Glutamatergic neuron (in vitro differentiated cells): Measurements from ENCODE around the gene TCEA2. TPM values are rescaled to one million over a fixed set of nuclear protein-coding genes. Genes with fewer than 3 reads are reported as not detected.

Experiments
- DNase-seq: peaks from one replicate; pipeline ENCODE4 v3.0.0; 2022
- H3K27ac Mint-ChIP-seq: one replicate; pipeline ENCODE4 v1.8.0; 2020; ENCODE audit warnings: mild to moderate bottlenecking, mixed read lengths, inconsistent platforms; ENCODE audit not compliant: unreplicated experiment
- H3K27me3 Mint-ChIP-seq: one replicate; pipeline ENCODE4 v1.8.0; 2020; ENCODE audit warnings: mild to moderate bottlenecking, moderate library complexity, mixed read lengths, inconsistent platforms; ENCODE audit not compliant: unreplicated experiment
- H3K36me3 Mint-ChIP-seq: one replicate; pipeline ENCODE4 v1.8.0; 2020; ENCODE audit warnings: mild to moderate bottlenecking, mixed read lengths, inconsistent platforms; ENCODE audit not compliant: unreplicated experiment
- H3K4me1 Mint-ChIP-seq: one replicate; pipeline ENCODE4 v1.8.0; 2020; ENCODE audit warnings: mild to moderate bottlenecking, low read depth, mixed read lengths, inconsistent platforms; ENCODE audit not compliant: unreplicated experiment
- H3K4me3 Mint-ChIP-seq: one replicate; pipeline ENCODE4 v1.8.0; 2020; ENCODE audit warnings: mild to moderate bottlenecking, mixed read lengths, inconsistent platforms; ENCODE audit not compliant: unreplicated experiment
- H3K9me3 Mint-ChIP-seq: one replicate; pipeline ENCODE4 v1.8.0; 2020; ENCODE audit warnings: mild to moderate bottlenecking, moderate library complexity, mixed read lengths, inconsistent platforms; ENCODE audit not compliant: unreplicated experiment
- CTCF ChIP-seq: fragments of 200-600 bp; sonication (generic); IDR thresholded peaks from one replicate; pipeline ENCODE4 v1.5.0; 2021; ENCODE audit not compliant: partially characterized antibody, unreplicated experiment
- total RNA-seq: library from RNA; stranded (reverse); fragmentation: NEBNext Ultra II Directional; extraction: Animal tissue kit (Norgen Biotek cat#: 25700); gene quantifications from one replicate; pipeline ENCODE4 v1.2.1, GENCODE V29; 2021; ENCODE audit not compliant: unreplicated experiment

TCEA2 gene
- total RNA-seq, 1 donor from 2014 or later = 102 TPM

DNA sequence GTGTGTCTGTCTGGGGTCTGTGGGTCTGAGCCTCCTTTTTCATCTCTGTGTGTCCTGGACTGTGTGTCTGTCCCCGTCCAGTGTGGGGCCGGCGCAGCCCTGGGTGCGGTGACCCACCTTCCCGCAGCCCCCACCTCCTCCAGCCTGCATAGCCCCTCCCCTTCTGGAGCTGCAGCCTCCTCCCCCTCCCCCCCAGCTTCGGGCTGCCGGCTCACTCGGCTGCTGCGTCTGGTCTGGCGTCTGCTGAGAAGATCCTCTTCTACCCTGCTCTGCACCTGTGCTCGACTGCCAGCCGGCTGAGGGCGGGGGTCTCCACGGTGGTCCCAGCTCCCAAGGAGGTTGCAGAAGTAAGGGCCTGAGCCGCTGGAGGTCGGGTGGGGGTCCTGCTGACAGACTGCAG, 28.8 kb downstream of the TCEA2 start:
- peaks cover 30% of the 10 kb centered on the region for H3K27me3 Mint-ChIP-seq

DNA sequence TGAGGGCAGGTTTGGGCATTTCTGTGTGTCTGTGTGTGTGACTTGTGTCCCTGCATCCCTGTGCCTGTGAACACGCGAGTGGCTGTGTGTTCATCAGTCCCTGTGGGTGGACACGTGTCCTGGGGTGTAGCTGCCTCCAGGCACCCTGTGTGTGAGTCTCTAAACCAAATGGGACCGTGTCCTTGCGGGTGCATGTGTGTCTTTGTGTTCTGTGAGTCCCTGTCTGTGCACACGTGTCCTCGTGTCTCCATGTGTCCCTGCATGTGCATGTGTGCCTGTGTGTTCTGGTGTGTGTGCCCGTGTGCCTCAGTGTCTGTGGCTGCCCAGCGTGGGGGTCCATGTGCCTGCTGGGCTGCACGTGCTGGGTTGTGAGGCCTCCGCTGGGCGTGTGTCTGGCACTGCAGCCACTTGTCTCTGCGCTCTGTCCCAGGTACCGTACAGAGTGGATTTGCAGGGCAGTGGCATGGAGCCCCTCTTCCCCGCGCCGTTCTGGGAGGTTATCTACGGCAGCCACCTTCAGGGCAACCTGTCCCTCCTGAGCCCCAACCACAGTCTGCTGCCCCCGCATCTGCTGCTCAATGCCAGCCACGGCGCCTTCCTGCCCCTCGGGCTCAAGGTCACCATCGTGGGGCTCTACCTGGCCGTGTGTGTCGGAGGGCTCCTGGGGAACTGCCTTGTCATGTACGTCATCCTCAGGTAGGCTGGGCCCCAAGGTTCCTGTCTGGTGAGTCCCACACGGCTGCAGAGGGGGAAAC, 29.4 kb downstream of the TCEA2 start:
- TF ChIP-seq CTCF = no peak
- Mint-ChIP-seq H3K9me3 (peaks cover 24% of the 10 kb centered on the region), H3K27me3 (peaks cover 32% of the 10 kb centered on the region), H3K27ac (peak overlapping the region; percentile 72), H3K4me1 (peaks cover 16% of the 10 kb centered on the region), H3K36me3 (peaks cover 14% of the 10 kb centered on the region), H3K4me3 (peak overlapping the region; percentile 77)
- DNase-seq = no peak

More for the DNA sequence above, 28.8 kb downstream of the TCEA2 start:
- peak; percentile 68 for DNase-seq
- Mint-ChIP-seq H3K4me3 (peak overlapping the region; percentile 83), H3K9me3 (peaks cover 24% of the 10 kb centered on the region), H3K4me1 (peaks cover 16% of the 10 kb centered on the region), H3K36me3 (peaks cover 11% of the 10 kb centered on the region), H3K27ac (peak overlapping the region; percentile 46)
- TF ChIP-seq CTCF = no peak

GRCh38 chr20:64093013-64093503, 30.1 kb downstream of the TCEA2 start:
- Mint-ChIP-seq H3K4me1 (peaks cover 16% of the 10 kb centered on the region), H3K36me3 (peaks cover 14% of the 10 kb centered on the region), H3K9me3 (peaks cover 22% of the 10 kb centered on the region), H3K27me3 (peaks cover 29% of the 10 kb centered on the region), H3K27ac (no peak overlapping the region), H3K4me3 (no peak overlapping the region)
- peak; percentile 66 for DNase-seq
- TF ChIP-seq CTCF = no peak

DNA sequence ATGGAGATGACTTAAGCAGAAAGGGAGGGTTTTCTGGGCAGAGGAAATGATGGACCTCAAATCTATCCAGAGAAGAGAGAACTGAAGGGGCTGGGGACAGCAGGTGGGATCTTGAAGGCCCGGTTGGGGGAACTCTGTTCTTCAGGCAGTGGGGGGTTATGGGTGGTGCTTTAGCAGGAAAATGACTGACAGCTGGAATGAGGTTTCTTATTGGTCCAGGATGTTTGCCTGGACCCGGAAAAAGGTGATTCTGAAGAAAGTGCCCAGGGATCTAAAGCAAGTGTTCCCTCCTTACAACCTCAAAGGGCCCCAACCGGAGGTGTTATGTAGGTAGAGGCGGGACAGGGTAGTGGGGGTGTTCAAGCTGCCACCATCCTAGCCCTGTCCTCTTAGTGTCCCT, 32.5 kb downstream of the TCEA2 start:
- H3K36me3 Mint-ChIP-seq = peaks cover 5% of the 10 kb centered on the region
- peaks cover 15% of the 10 kb centered on the region for H3K27me3 Mint-ChIP-seq
- no peak for DNase-seq
- TF ChIP-seq CTCF = no peak
- H3K4me3 Mint-ChIP-seq = no peak overlapping the region
- peaks cover 10% of the 10 kb centered on the region for H3K4me1 Mint-ChIP-seq
- H3K9me3 Mint-ChIP-seq = peaks cover 9% of the 10 kb centered on the region
- no peak overlapping the region for H3K27ac Mint-ChIP-seq

DNA sequence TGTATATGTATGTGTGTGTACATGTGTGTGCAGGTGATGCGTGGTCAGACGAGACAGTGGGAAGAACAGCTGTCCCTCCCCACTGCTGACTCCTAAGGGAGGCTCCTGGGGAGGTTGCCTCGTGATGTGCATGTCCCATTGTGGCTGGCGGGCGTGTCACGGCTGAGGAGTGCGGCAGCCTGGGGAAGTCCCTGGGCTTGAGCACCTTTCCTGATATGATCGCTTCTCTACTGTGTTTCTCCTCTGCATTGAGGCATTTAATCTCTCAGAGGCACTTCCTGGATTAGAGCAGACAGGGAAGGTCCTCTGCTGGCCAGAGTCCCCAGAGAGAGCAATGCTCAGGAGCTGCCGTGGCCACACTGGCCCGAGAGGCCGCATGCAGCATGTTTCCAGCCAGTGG, 32.9 kb downstream of the TCEA2 start:
- Mint-ChIP-seq H3K36me3 (peaks cover 5% of the 10 kb centered on the region), H3K27me3 (peaks cover 17% of the 10 kb centered on the region), H3K4me1 (peaks cover 9% of the 10 kb centered on the region), H3K27ac (no peak overlapping the region), H3K4me3 (no peak overlapping the region), H3K9me3 (peaks cover 9% of the 10 kb centered on the region)
- no peak for TF ChIP-seq CTCF
- no peak for DNase-seq
